ENCODE measurements around the gene OR51M1. TPM values are rescaled to one million over a fixed set of nuclear protein-coding genes. Genes with fewer than 3 reads are reported as not detected.

Gene OR51M1
- total RNA-seq, 1 donor from 2014 or later, result not detected

DNA sequence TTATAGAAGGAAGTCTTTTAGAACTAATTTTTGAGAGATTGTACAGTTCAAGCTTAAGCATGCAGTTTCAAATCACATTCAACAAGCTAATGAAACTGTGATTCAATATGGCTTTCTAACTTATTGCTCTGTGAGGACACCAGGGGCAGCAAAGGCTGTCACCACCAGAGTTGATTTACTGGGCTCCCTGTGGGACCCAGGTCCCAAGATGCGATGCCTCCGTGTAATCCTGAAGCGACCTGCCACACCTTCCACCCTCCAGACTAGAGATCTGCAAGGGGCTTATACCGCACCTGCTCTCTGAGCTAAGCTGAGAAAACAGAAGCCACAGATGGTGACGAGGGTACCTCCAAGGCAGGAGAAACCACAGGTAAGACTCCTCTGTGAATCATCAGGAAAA is 37.4 kb downstream of the OR51M1 start:
- DNase-seq, result no peak

DNA sequence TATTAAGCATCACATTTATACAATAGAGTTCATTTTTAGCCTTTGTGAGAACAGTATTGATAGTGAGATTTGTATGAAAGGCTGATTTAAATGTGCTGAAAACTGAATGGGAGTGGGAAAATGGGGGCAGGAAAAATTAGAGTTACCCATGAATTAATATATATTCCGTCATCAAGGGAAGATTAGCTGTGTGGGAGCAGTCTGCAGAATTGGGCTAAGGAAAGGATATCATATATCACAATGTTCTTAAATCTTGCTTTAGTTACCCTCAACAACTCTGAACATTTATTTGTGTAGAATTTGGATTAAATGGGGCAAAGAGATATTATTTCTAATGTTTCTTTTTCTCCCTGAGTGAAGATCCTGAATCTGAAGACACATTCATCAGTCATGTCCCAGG is 38.2 kb downstream of the OR51M1 start, which contains the start of gene OR51Q1:
TSS of gene OR51Q1 (plus strand) at position 301 of the 400 bp plus-strand sequence. CDS start at position 391, 90 bp downstream.
- TF ChIP-seq, protein P1, sequence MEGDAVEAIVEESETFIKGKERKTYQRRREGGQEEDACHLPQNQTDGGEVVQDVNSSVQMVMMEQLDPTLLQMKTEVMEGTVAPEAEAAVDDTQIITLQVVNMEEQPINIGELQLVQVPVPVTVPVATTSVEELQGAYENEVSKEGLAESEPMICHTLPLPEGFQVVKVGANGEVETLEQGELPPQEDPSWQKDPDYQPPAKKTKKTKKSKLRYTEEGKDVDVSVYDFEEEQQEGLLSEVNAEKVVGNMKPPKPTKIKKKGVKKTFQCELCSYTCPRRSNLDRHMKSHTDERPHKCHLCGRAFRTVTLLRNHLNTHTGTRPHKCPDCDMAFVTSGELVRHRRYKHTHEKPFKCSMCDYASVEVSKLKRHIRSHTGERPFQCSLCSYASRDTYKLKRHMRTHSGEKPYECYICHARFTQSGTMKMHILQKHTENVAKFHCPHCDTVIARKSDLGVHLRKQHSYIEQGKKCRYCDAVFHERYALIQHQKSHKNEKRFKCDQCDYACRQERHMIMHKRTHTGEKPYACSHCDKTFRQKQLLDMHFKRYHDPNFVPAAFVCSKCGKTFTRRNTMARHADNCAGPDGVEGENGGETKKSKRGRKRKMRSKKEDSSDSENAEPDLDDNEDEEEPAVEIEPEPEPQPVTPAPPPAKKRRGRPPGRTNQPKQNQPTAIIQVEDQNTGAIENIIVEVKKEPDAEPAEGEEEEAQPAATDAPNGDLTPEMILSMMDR (IDR thresholded peaks at IDR 0.05; ENCODE audit: partially characterized antibody, unreplicated experiment), result no peak
- H3K4me3 Mint-ChIP-seq (ENCODE audit: unreplicated experiment), result no peak within 1 kb of the TSS
- no peaks in the 10 kb centered on the region for H3K36me3 Mint-ChIP-seq (ENCODE audit: unreplicated experiment)
- no peak within 1 kb of the TSS for H3K27ac Mint-ChIP-seq (ENCODE audit: unreplicated experiment)
- H3K27me3 Mint-ChIP-seq (ENCODE audit: unreplicated experiment), result peaks cover 1% of the 10 kb centered on the region
- DNase-seq, result no peak
- H3K9me3 Mint-ChIP-seq (ENCODE audit: unreplicated experiment), result no peaks in the 10 kb centered on the region
- H3K4me1 Mint-ChIP-seq (ENCODE audit: low read depth, unreplicated experiment), result no peaks in the 10 kb centered on the region

More for the DNA sequence above, 37.4 kb downstream of the OR51M1 start:
- Mint-ChIP-seq H3K9me3 (ENCODE audit: unreplicated experiment) (no peaks in the 10 kb centered on the region), H3K36me3 (ENCODE audit: unreplicated experiment) (no peaks in the 10 kb centered on the region), H3K27me3 (ENCODE audit: unreplicated experiment) (peaks cover 1% of the 10 kb centered on the region), H3K27ac (ENCODE audit: unreplicated experiment) (no peak overlapping the region), H3K4me3 (ENCODE audit: unreplicated experiment) (no peak overlapping the region), H3K4me1 (ENCODE audit: low read depth, unreplicated experiment) (no peaks in the 10 kb centered on the region)
- TF ChIP-seq, protein P1 (IDR thresholded peaks at IDR 0.05; ENCODE audit: partially characterized antibody, unreplicated experiment), result no peak

- no peak overlapping the region for H3K27ac Mint-ChIP-seq (ENCODE audit: unreplicated experiment)
These were observed 39.5 kb downstream of the OR51M1 start for GRCh38 chr11:5423131-5423530.

DNA sequence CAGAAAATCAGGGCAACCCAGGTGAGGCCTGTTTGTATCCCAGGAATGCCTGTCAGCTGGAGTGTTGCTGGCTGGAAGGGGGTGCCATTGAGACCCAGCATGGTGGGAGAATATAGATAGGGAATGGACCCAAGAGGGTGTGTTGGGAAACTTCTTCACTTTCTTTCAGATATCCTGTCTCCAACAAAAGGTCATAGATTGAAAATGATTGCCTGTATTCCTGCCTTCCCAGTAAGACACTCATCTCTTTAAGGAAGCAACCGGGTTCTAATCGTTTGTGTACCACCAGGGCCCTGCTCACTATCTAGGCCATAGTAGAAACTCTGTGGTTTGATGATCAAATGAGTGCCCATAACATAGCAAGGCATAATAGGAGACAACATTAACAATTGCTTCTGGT is 57.8 kb downstream of the OR51M1 start, which contains the start of gene OR51I1:
TSS of gene OR51I1 (minus strand) at position 101 of the 400 bp plus-strand sequence. CDS start at position 101, 0 bp downstream.
- Mint-ChIP-seq H3K9me3 (ENCODE audit: unreplicated experiment) (no peaks in the 10 kb centered on the region), H3K27me3 (ENCODE audit: unreplicated experiment) (no peaks in the 10 kb centered on the region), H3K4me3 (ENCODE audit: unreplicated experiment) (no peak within 1 kb of the TSS), H3K4me1 (ENCODE audit: low read depth, unreplicated experiment) (no peaks in the 10 kb centered on the region), H3K36me3 (ENCODE audit: unreplicated experiment) (no peaks in the 10 kb centered on the region), H3K27ac (ENCODE audit: unreplicated experiment) (no peak within 1 kb of the TSS)
- TF ChIP-seq, protein P1 (IDR thresholded peaks at IDR 0.05; ENCODE audit: partially characterized antibody, unreplicated experiment), result no peak
- no peak for DNase-seq

More at GRCh38 chr11:5423131-5423530, 39.5 kb downstream of the OR51M1 start:
- Mint-ChIP-seq H3K36me3 (ENCODE audit: unreplicated experiment) (no peaks in the 10 kb centered on the region), H3K4me3 (ENCODE audit: unreplicated experiment) (no peak overlapping the region), H3K4me1 (ENCODE audit: low read depth, unreplicated experiment) (peaks cover 4% of the 10 kb centered on the region), H3K27me3 (ENCODE audit: unreplicated experiment) (peaks cover 1% of the 10 kb centered on the region), H3K9me3 (ENCODE audit: unreplicated experiment) (no peaks in the 10 kb centered on the region)
- TF ChIP-seq, protein P1 (IDR thresholded peaks at IDR 0.05; ENCODE audit: partially characterized antibody, unreplicated experiment), result no peak
- DNase-seq, result no peak

Other genes with a start within 250 kb of the OR51M1 start
- gene OR52A5, start 245.5 kb upstream of the OR51M1 start, total RNA-seq (ENCODE audit: unreplicated experiment), result 0.25 TPM
- gene OR52A1, start 229.1 kb upstream of the OR51M1 start, total RNA-seq (ENCODE audit: unreplicated experiment), result not detected
- gene OR51V1, start 183.1 kb upstream of the OR51M1 start, total RNA-seq (ENCODE audit: unreplicated experiment), result not detected
- not detected for gene HBB, start 156.7 kb upstream of the OR51M1 start, total RNA-seq (ENCODE audit: unreplicated experiment)
- not detected for gene HBD, start 149.3 kb upstream of the OR51M1 start, total RNA-seq (ENCODE audit: unreplicated experiment)
- gene HBG1, start 134.0 kb upstream of the OR51M1 start, total RNA-seq (ENCODE audit: unreplicated experiment), result not detected
- gene HBG2, start 129.0 kb upstream of the OR51M1 start, total RNA-seq (ENCODE audit: unreplicated experiment), result not detected
- not detected for gene HBE1, start 113.9 kb upstream of the OR51M1 start, total RNA-seq (ENCODE audit: unreplicated experiment)
- not detected for gene OR51B4, start 81.9 kb upstream of the OR51M1 start, total RNA-seq (ENCODE audit: unreplicated experiment)
- not detected for gene OR51B2, start 59.5 kb upstream of the OR51M1 start, total RNA-seq (ENCODE audit: unreplicated experiment)
- not detected for gene OR51B5, start 40.3 kb upstream of the OR51M1 start, total RNA-seq (ENCODE audit: unreplicated experiment)
- gene OR51B6, start 32.3 kb upstream of the OR51M1 start, total RNA-seq (ENCODE audit: unreplicated experiment), result not detected
- gene OR51Q1, start 38.3 kb downstream of the OR51M1 start, total RNA-seq (ENCODE audit: unreplicated experiment), result not detected
- not detected for gene OR51I1, start 57.7 kb downstream of the OR51M1 start, total RNA-seq (ENCODE audit: unreplicated experiment)
- gene OR51I2, start 65.5 kb downstream of the OR51M1 start, total RNA-seq (ENCODE audit: unreplicated experiment), result not detected
- not detected for gene OR52D1, start 104.9 kb downstream of the OR51M1 start, total RNA-seq (ENCODE audit: unreplicated experiment)
- gene UBQLN3, start 126.1 kb downstream of the OR51M1 start, total RNA-seq (ENCODE audit: unreplicated experiment), result not detected
- not detected for gene UBQLNL, start 132.9 kb downstream of the OR51M1 start, total RNA-seq (ENCODE audit: unreplicated experiment)
- not detected for gene OR52H1, start 164.7 kb downstream of the OR51M1 start, total RNA-seq (ENCODE audit: unreplicated experiment)
- gene OR52B6, start 197.1 kb downstream of the OR51M1 start, total RNA-seq (ENCODE audit: unreplicated experiment), result not detected
- gene TRIM6, start 212.8 kb downstream of the OR51M1 start, total RNA-seq (ENCODE audit: unreplicated experiment), result 0.64 TPM
- not detected for gene TRIM34, start 241.2 kb downstream of the OR51M1 start, total RNA-seq (ENCODE audit: unreplicated experiment)

Data from glutamatergic neuron (in vitro differentiated cells).